Smooth muscle cell (in vitro differentiated cells): ENCODE data around the gene SORCS2. TPM values are rescaled to one million over a fixed set of nuclear protein-coding genes. Genes with fewer than 3 reads are reported as not detected.

Source experiments
- DNase-seq: peaks from one replicate; lab custom pipeline; 2025; ENCODE audit not compliant: unreplicated experiment; lab: John Stamatoyannopoulos, UW
- H2AFZ ChIP-seq: fragments of 200-600 bp; sonication (generic); 2 replicates; pipeline ENCODE4 v1.6.0; 2016; ENCODE audit warnings: antibody characterized with exemption, low read depth, mild to moderate bottlenecking
- H3F3A ChIP-seq: fragments of 200-600 bp; sonication (generic); 2 replicates; pipeline ENCODE4 v1.6.0; 2017; ENCODE audit warnings: antibody characterized with exemption, low read depth
- H3K27ac ChIP-seq: fragments of 200-600 bp; sonication (generic); 2 replicates; pipeline ENCODE4 v1.5.1; 2016; ENCODE audit warnings: low read depth, mild to moderate bottlenecking
- H3K27me3 ChIP-seq: fragments of 200-600 bp; sonication (generic); 2 replicates; pipeline ENCODE4 v1.6.1; 2016; ENCODE audit warnings: low read depth, mild to moderate bottlenecking
- H3K36me3 ChIP-seq: fragments of 200-600 bp; sonication (generic); 2 replicates; pipeline ENCODE4 v1.5.1; 2016; ENCODE audit warnings: low read depth
- H3K4me1 ChIP-seq: fragments of 200-600 bp; sonication (generic); 2 replicates; pipeline ENCODE4 v1.5.1; 2016; ENCODE audit warnings: low read depth
- H3K4me2 ChIP-seq: fragments of 200-600 bp; sonication (generic); 2 replicates; pipeline ENCODE4 v1.6.0; 2016; ENCODE audit warnings: mild to moderate bottlenecking
- H3K4me3 ChIP-seq: fragments of 200-600 bp; sonication (generic); 2 replicates; pipeline ENCODE4 v1.5.1; 2016; ENCODE audit warnings: mild to moderate bottlenecking
- H3K79me2 ChIP-seq: fragments of 200-600 bp; sonication (generic); 2 replicates; pipeline ENCODE4 v1.6.0; 2016; ENCODE audit warnings: low read depth, mild to moderate bottlenecking
- H3K9ac ChIP-seq: fragments of 200-600 bp; sonication (generic); 2 replicates; pipeline ENCODE4 v1.6.0; 2016; ENCODE audit warnings: low read depth
- H3K9me3 ChIP-seq: fragments of 200-600 bp; sonication (generic); replicated peaks from 2 replicates; pipeline ENCODE4 v1.5.1; 2016; ENCODE audit warnings: low read depth
- H4K20me1 ChIP-seq: fragments of 200-600 bp; sonication (generic); 2 replicates; pipeline ENCODE4 v1.6.0; 2016; ENCODE audit warnings: low read depth
- WGBS: methylation state at CpG from one replicate; pipeline ENCODE4 v1.1.7; 2016; ENCODE audit warnings: low lambda C conversion rate; 5-methylcytosine and 5-hydroxymethylcytosine counted together
- polyA plus RNA-seq: library from polyadenylated mRNA; unstranded; fragments of >200 nt; fragmentation: Nextera tagmentation; extraction: Ambion mirVana; gene quantifications from 2 replicates; pipeline ENCODE4 v1.2.1, GENCODE V29; 2016
- total RNA-seq: library from RNA; depleted of rRNA; stranded (reverse); fragments of >200 nt; gene quantifications from 2 replicates; pipeline ENCODE4 v1.2.3, GENCODE V29; 2014
- TF ChIP-seq, protein P1 (sequence below): fragments of 200-600 bp; sonication (generic); IDR thresholded peaks from 2 replicates; pipeline ENCODE4 v1.5.1; 2017; ENCODE audit warnings: borderline replicate concordance, mild to moderate bottlenecking, antibody characterized with exemption; ENCODE audit not compliant: insufficient read depth, poor library complexity, severe bottlenecking

Gene SORCS2
- total and polyA plus RNA-seq, 2 experiments from 2014 or later: 5.2 to 9.3 TPM

DNA sequence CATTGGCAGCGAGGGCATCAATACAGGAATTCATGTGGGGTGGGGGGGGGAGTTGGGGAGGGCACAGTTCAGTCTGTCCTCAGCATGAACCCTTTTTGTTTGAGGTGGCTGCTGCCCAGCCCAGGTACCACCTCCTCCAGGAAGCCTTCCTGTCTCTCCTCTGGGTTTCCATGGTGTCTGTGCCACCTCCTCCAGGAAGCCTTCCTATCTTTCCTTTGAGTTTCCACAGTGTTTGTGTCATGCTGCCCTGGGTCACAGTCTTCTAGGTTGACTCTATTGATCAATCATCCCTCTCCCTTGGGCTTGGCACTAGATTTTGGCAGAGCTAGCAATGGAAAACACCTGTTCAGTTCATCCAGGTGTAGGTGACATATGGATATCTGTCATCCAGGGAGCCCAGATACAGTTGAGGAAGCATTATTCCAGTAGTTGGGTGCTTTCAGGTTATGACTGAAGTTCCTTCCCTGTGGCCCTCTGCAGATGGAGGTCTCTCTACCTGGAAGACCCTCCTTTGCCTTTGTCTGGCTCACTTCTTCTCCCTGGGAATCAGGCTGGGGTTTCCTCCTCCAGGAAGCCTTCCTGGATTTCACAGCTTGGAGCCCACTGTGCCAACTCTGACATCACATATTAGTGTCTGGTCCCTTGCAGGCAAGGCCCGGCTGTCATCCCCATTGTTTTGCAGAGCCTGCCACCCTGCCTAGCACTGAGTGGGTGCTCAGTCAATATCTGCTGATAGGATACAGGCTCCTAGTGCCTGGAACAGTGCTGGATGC lies 96.6 kb downstream of the SORCS2 start:
- no peaks in the 10 kb centered on the region for H3K79me2 ChIP-seq
- H3K9ac ChIP-seq: no peak overlapping the region
- no peak overlapping the region for H3K4me3 ChIP-seq
- no peak for DNase-seq
- H3K4me2 ChIP-seq: no peak overlapping the region
- no peaks in the 10 kb centered on the region for H3K9me3 ChIP-seq
- 98% methylated on average over 2 of the region's 2 CpGs for WGBS
- no peaks in the 10 kb centered on the region for H3K4me1 ChIP-seq
- H4K20me1 ChIP-seq: no peaks in the 10 kb centered on the region
- H2AFZ ChIP-seq: no peak overlapping the region
- no peaks in the 10 kb centered on the region for H3F3A ChIP-seq
- TF ChIP-seq, protein P1, sequence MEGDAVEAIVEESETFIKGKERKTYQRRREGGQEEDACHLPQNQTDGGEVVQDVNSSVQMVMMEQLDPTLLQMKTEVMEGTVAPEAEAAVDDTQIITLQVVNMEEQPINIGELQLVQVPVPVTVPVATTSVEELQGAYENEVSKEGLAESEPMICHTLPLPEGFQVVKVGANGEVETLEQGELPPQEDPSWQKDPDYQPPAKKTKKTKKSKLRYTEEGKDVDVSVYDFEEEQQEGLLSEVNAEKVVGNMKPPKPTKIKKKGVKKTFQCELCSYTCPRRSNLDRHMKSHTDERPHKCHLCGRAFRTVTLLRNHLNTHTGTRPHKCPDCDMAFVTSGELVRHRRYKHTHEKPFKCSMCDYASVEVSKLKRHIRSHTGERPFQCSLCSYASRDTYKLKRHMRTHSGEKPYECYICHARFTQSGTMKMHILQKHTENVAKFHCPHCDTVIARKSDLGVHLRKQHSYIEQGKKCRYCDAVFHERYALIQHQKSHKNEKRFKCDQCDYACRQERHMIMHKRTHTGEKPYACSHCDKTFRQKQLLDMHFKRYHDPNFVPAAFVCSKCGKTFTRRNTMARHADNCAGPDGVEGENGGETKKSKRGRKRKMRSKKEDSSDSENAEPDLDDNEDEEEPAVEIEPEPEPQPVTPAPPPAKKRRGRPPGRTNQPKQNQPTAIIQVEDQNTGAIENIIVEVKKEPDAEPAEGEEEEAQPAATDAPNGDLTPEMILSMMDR: no peak
- H3K27me3 ChIP-seq: no peaks in the 10 kb centered on the region
- H3K36me3 ChIP-seq: no peaks in the 10 kb centered on the region
- H3K27ac ChIP-seq: no peak overlapping the region

DNA sequence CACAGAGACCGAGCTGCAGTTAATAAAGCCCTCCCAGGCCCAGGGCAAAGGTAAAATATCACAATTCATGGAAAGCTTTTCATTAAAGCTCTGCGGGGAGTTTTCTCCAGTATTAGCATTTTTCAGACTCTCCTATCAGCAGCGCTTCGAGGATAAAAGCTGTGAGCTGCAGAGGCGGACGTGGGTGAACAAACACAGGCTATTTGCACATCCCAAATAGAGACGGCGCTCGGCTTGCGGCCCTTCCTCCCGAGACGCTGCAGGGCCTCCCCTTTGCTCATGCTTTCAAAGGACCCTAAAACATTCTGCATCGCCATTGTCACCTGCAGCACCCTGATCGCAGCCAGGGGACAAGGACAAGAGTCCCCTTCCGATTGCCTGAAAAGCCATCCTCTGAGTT lies 97.3 kb downstream of the SORCS2 start:
- no peaks in the 10 kb centered on the region for H3K4me1 ChIP-seq
- H2AFZ ChIP-seq: no peak overlapping the region
- H3F3A ChIP-seq: no peaks in the 10 kb centered on the region
- no peak overlapping the region for H3K27ac ChIP-seq
- no peak overlapping the region for H3K4me2 ChIP-seq
- no peak overlapping the region for H3K9ac ChIP-seq
- H3K4me3 ChIP-seq: no peak overlapping the region
- TF ChIP-seq, protein P1: no peak
- H3K79me2 ChIP-seq: no peaks in the 10 kb centered on the region
- no peak for DNase-seq
- no peaks in the 10 kb centered on the region for H3K27me3 ChIP-seq
- 81% methylated on average over 15 of the region's 15 CpGs for WGBS
- H3K36me3 ChIP-seq: no peaks in the 10 kb centered on the region
- H3K9me3 ChIP-seq: no peaks in the 10 kb centered on the region
- H4K20me1 ChIP-seq: no peaks in the 10 kb centered on the region

DNA sequence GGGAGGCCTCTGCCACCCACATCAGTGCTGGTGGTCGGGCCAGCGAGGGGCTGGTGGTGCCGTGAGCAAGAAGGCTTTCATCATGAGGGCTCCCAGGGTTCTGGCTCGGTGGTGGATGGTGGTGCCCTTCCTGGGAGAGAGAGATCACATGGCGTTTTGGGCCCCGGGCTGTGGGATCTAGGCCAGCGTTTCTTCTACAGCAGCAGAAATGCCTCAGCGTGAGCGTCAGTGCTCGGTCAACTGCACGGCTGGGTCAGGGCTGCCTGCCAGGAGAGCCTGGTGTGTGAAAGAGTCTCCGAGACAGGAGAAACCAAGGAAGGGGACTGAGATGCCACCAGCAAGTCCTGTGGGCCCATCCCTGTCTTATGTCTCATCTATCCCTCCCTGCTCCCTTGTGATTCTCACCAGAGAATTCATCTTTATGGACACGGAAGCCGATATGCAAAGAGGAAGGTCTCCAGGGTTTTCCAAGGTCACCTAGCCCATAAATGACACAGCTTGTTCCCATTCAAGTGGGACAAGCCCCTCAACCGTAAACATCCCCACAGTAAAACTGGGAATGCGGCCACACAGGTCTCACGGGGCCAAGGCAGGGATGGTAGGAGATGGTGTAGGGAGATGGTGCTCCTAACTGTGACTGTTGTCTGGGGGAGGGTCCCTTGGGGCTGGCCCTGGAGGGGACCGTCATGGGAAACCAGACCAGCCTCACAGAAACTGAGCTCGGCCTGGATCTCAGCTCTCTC lies 99.2 kb downstream of the SORCS2 start:
- Histone ChIP-seq H3K4me2 (no peak overlapping the region), H3F3A (no peaks in the 10 kb centered on the region), H3K9ac (no peak overlapping the region), H3K36me3 (no peaks in the 10 kb centered on the region), H3K79me2 (no peaks in the 10 kb centered on the region), H3K27ac (no peak overlapping the region), H3K27me3 (no peaks in the 10 kb centered on the region), H3K4me1 (no peaks in the 10 kb centered on the region), H4K20me1 (no peaks in the 10 kb centered on the region), H2AFZ (no peak overlapping the region), H3K4me3 (no peak overlapping the region), H3K9me3 (no peaks in the 10 kb centered on the region)
- TF ChIP-seq, protein P1: no peak
- DNase-seq: no peak
- 83% methylated on average over 19 of the region's 19 CpGs for WGBS
